K562 (cell line): ENCODE data around the gene PFDN4. TPM values are rescaled to one million over a fixed set of nuclear protein-coding genes. Genes with fewer than 3 reads are reported as not detected.

Source experiments
- CAMTA2 ChIP-seq: fragments of 250-450 bp; sonication (Bioruptor Pico); conservative IDR thresholded peaks from 2 replicates; pipeline ENCODE4 v1.5.1; 2022
- CBFB ChIP-seq: sonication (generic); formaldehyde crosslinking; IDR thresholded peaks from 2 replicates; pipeline ENCODE4 v1.4.0; 2020; ENCODE audit warnings: mild to moderate bottlenecking, missing genetic modification reagents
- CBX3 ChIP-seq, 2 experiments: IDR thresholded peaks; 1 replicate in 1 of 2; 2 replicates in 1 of 2; pipeline ENCODE4 v1.6.1; 2012; ENCODE audit warnings: inconsistent platforms in 2 of 2, low read length in 2 of 2, borderline replicate concordance in 1 of 2, control low read depth in 1 of 2
- ERF ChIP-seq: fragments of 450-650 bp; formaldehyde crosslinking; IDR thresholded peaks from 2 replicates; pipeline ENCODE4 v1.4.0; 2020; ENCODE audit warnings: mild to moderate bottlenecking, mixed read lengths
- ETV1 ChIP-seq: fragments of 450-650 bp; conservative IDR thresholded peaks from 2 replicates; pipeline ENCODE4 v1.6.1; 2016; ENCODE audit warnings: missing genetic modification characterization, control low read depth, low read depth, missing compliant biosample characterization
- FUS ChIP-seq: fragments of 200-400 bp; formaldehyde crosslinking; optimal IDR thresholded peaks from 2 replicates; pipeline ENCODE3; 2017; ENCODE audit warnings: low read depth, low read length
- GABPA ChIP-seq: fragments of 200-800 bp; sonication (Bioruptor generic); conservative IDR thresholded peaks from 2 replicates; pipeline ENCODE4 v1.6.1; 2016; ENCODE audit warnings: low read depth, missing genetic modification characterization, missing compliant biosample characterization
- HMG20B ChIP-seq: fragments of 250-450 bp; sonication (Bioruptor Pico); IDR thresholded peaks from 2 replicates; pipeline ENCODE4 v1.5.0; 2021; ENCODE audit warnings: mild to moderate bottlenecking
- NR2C1 ChIP-seq, 2 experiments: fragments of 450-650 bp; IDR thresholded peaks; 2 replicates each; pipeline ENCODE4 v1.6.1; 2017; ENCODE audit warnings: mild to moderate bottlenecking in 2 of 2, antibody characterized with exemption in 1 of 2, inconsistent platforms in 1 of 2, missing compliant biosample characterization in 1 of 2, missing genetic modification characterization in 1 of 2
- SIN3A ChIP-seq, 2 experiments: fragments of 150-350 bp in 1 of 2; IDR thresholded peaks; 2 replicates each; pipeline ENCODE4 v1.6.1; 2011 to 2016; ENCODE audit warnings: borderline replicate concordance in 2 of 2, low read depth in 2 of 2, low read length in 2 of 2, mild to moderate bottlenecking in 2 of 2, moderate library complexity in 2 of 2; ENCODE audit not compliant: control insufficient read depth in 1 of 2
- SREBF1 ChIP-seq: fragments of 150-350 bp; IDR thresholded peaks from 2 replicates; pipeline ENCODE4 v1.6.1; 2014; ENCODE audit warnings: antibody characterized with exemption, low read depth, low read length, borderline replicate concordance
- SRSF1 ChIP-seq: fragments of 200-400 bp; formaldehyde crosslinking; IDR thresholded peaks from 2 replicates; pipeline ENCODE4 v1.6.1; 2017; ENCODE audit warnings: mild to moderate bottlenecking, low read depth, low read length, moderate library complexity
- TARDBP ChIP-seq: fragments of 450-650 bp; IDR thresholded peaks from 2 replicates; pipeline ENCODE4 v1.6.1; 2016
- ZNF143 ChIP-seq: sonication (generic); formaldehyde crosslinking; IDR thresholded peaks from 2 replicates; pipeline ENCODE4 v1.9.0; 2022; ENCODE audit warnings: mild to moderate bottlenecking, missing genetic modification reagents
- ZNF217 ChIP-seq: sonication (generic); formaldehyde crosslinking; IDR thresholded peaks from 2 replicates; pipeline ENCODE4 v1.8.0; 2022; ENCODE audit warnings: mild to moderate bottlenecking, missing genetic modification reagents
- polyA plus RNA-seq, 8 experiments: library from polyadenylated mRNA; depleted of rRNA in 4 of 8; stranded (reverse) in 5 of 8; unstranded in 3 of 8; fragments of >200 nt; fragmentation: Nextera tagmentation in 2 of 8; fragmentation: Illumina TruSeq in 1 of 8; extraction: Ambion mirVana in 2 of 8; extraction: Trizol in 1 of 8; gene quantifications; 2 replicates each; pipeline versions ENCODE4 v1.2.1 to v1.2.3, GENCODE V29; 2011 to 2014; ENCODE audit warnings: inconsistent platforms in 1 of 8, missing spikeins in 1 of 8
- total RNA-seq, 7 experiments: library from RNA; depleted of rRNA in 6 of 7; stranded (reverse); fragments of >200 nt in 6 of 7; fragmentation: Illumina TruSeq in 2 of 7; extraction: Trizol in 2 of 7; gene quantifications; 2 replicates each; pipeline versions ENCODE4 v1.2.1 to v1.2.3, GENCODE V29; 2011 to 2021; ENCODE audit warnings: low replicate concordance in 1 of 7
- TF ChIP-seq, protein P1 (sequence below): fragments of 450-650 bp; formaldehyde crosslinking; IDR thresholded peaks from 2 replicates; pipeline ENCODE4 v1.4.0; 2020; ENCODE audit warnings: mild to moderate bottlenecking, moderate library complexity
- TF ChIP-seq, protein P2 (sequence below): fragments of 250-450 bp; sonication (Bioruptor Pico); IDR thresholded peaks from 2 replicates; pipeline ENCODE4 v1.8.0; 2022; ENCODE audit warnings: inconsistent platforms, mild to moderate bottlenecking, moderate library complexity, borderline replicate concordance
- TF ChIP-seq, protein P3 (sequence below), 3 experiments: fragments of 200-800 bp in 1 of 3; sonication (Bioruptor generic) in 1 of 3; sonication (generic) in 1 of 3; formaldehyde crosslinking in 1 of 3; IDR thresholded peaks; 2 replicates each; pipeline versions ENCODE4 v1.6.1 to v1.8.0; 2016 to 2022; ENCODE audit warnings: mild to moderate bottlenecking in 2 of 3, missing compliant biosample characterization in 2 of 3, missing genetic modification characterization in 2 of 3, missing genetic modification reagents in 1 of 3
- TF ChIP-seq, protein P4 (sequence below): fragments of 450-650 bp; IDR thresholded peaks from 2 replicates; pipeline ENCODE4 v1.6.1; 2018; ENCODE audit warnings: mild to moderate bottlenecking, low read depth; ENCODE audit not compliant: partially characterized antibody

PFDN4 gene
- total and polyA plus RNA-seq, 9 of the 15 experiments (the other 6 are each of a cell fraction or from before 2014, with no cell fraction given): 60.1 to 214 (median 122) TPM

DNA sequence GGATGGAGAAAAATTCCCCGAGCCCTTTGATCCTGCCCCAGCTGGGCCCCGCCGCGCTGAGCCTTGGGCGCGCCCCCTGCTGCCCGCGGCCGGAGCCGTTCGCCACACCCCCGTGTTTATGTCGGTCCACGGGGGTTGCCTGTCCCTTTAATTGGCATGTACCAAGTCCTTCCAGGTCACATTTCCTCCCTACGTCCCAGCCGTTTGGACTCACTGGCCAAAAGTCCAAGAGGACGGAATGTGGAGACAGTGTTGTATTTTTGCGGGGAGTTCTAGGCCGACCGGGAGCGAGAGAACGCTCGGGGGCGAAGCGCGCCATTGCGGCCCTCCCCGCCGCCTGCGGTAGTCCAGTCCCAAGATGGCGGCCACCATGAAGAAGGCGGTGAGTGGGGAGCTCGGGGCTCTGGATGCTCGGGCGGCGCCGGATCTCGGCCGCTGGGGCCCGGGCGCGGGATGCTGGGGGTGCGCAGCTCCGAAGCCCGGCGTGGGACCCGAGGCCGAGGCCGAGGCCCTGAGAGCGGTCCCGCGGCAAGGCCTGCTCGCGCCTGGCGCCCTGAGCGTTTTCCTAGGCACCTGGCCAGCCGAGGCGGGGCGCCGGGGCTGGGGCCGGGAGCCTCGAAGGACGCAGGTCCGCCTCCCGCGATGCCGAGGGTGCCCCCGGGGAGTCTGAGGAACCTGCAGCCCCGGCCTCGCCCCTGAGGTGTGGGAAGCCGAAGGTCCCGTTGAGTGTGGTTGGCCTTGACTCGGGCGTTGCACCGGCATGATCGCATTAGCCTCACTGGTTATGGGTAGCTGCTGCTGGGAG is at the start of gene PFDN4 (continued):
- no peak; a peak in 1 of 3 replicates for TF ChIP-seq CBX3 (IDR thresholded peaks at IDR 0.05; ENCODE audit: borderline replicate concordance in 1 of 2, low read length in 2 of 2)
- TF ChIP-seq ERF (CRISPR knock-in tag): no peak; the same call in 1 of the 2 replicates
- no peak; the same call in 1 of the 2 replicates for TF ChIP-seq SREBF1
- TF ChIP-seq SRSF1: no peak
- TF ChIP-seq, protein P1, sequence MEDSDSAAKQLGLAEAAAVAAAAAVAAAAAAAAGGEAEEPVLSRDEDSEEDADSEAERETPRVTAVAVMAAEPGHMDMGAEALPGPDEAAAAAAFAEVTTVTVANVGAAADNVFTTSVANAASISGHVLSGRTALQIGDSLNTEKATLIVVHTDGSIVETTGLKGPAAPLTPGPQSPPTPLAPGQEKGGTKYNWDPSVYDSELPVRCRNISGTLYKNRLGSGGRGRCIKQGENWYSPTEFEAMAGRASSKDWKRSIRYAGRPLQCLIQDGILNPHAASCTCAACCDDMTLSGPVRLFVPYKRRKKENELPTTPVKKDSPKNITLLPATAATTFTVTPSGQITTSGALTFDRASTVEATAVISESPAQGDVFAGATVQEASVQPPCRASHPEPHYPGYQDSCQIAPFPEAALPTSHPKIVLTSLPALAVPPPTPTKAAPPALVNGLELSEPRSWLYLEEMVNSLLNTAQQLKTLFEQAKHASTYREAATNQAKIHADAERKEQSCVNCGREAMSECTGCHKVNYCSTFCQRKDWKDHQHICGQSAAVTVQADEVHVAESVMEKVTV (CRISPR knock-in tag): no peak
- TF ChIP-seq GABPA (tag): no peak; the same call in 1 of the 2 replicates
- TF ChIP-seq, protein P2, sequence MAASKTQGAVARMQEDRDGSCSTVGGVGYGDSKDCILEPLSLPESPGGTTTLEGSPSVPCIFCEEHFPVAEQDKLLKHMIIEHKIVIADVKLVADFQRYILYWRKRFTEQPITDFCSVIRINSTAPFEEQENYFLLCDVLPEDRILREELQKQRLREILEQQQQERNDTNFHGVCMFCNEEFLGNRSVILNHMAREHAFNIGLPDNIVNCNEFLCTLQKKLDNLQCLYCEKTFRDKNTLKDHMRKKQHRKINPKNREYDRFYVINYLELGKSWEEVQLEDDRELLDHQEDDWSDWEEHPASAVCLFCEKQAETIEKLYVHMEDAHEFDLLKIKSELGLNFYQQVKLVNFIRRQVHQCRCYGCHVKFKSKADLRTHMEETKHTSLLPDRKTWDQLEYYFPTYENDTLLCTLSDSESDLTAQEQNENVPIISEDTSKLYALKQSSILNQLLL (CRISPR knock-in tag): no peak
- peak; percentile 31; the same call in 1 of the 2 replicates for TF ChIP-seq NR2C1 (IDR thresholded peaks at IDR 0.05)
- TF ChIP-seq NR2C1 (tag; IDR thresholded peaks at IDR 0.05): peak; percentile 38; the same call in 1 of the 2 replicates
- no peak for TF ChIP-seq CBFB (CRISPR knock-in tag)
- no peak for TF ChIP-seq ZNF143 (CRISPR knock-in tag)
- TF ChIP-seq TARDBP: 0 out of 2 replicates have a peak, but pooled peaks have one; percentile 23
- peak; percentile 75 to 84; a peak in 2 of 4 replicates for TF ChIP-seq SIN3A (IDR thresholded peaks at IDR 0.05; ENCODE audit: borderline replicate concordance in 2 of 2, control insufficient read depth in 1 of 2, low read depth in 2 of 2, low read length in 2 of 2)
- no peak for TF ChIP-seq HMG20B (CRISPR knock-in tag)
- TF ChIP-seq CAMTA2: no peak
- no peak for TF ChIP-seq ZNF217 (CRISPR knock-in tag)
- TF ChIP-seq, protein P3, sequence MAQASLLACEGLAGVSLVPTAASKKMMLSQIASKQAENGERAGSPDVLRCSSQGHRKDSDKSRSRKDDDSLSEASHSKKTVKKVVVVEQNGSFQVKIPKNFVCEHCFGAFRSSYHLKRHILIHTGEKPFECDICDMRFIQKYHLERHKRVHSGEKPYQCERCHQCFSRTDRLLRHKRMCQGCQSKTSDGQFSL (CRISPR knock-in tag; IDR thresholded peaks at IDR 0.05): no peak
- TF ChIP-seq, protein P3 (tag; IDR thresholded peaks at IDR 0.05): no peak
- peak; percentile 69 for TF ChIP-seq FUS
- TF ChIP-seq, protein P4, sequence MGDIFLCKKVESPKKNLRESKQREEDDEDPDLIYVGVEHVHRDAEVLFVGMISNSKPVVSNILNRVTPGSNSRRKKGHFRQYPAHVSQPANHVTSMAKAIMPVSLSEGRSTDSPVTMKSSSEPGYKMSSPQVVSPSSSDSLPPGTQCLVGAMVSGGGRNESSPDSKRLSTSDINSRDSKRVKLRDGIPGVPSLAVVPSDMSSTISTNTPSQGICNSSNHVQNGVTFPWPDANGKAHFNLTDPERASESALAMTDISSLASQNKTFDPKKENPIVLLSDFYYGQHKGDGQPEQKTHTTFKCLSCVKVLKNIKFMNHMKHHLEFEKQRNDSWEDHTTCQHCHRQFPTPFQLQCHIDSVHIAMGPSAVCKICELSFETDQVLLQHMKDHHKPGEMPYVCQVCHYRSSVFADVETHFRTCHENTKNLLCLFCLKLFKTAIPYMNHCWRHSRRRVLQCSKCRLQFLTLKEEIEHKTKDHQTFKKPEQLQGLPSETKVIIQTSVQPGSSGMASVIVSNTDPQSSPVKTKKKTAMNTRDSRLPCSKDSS: no peak
- TF ChIP-seq ETV1: no peak
